ENCODE data around the gene NECTIN4.

The NECTIN4 gene

DNA sequence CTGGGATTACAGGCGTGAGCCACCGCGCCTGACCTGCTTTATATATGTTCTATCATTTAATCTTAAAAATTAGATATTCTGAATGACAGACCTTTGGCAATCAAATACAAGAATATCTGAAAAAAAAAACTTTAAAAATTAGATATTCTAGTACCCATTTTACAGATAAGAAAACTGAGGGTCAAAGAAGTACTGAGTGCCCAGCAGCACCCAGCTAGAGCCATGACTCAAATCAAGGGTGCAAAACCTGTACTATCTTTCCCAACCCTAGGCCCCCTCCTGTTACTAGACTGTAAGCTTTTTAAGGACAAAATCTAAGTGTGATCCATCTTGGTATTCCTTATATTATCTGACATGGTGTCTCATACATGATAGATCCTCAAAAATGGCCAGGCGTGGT, 27.9 kb downstream of the NECTIN4 start:
- Histone ChIP-seq H3K4me3 (ENCODE audit: insufficient read depth, low read length, poor library complexity, severe bottlenecking) (no peak overlapping the region), H3K27ac (ENCODE audit: low read depth, low read length) (no peak overlapping the region), H3K27me3 (ENCODE audit: low read length) (no peaks in the 10 kb centered on the region), H3K9me3 (ENCODE audit: insufficient read depth, low read length) (no peaks in the 10 kb centered on the region), H3K79me2 (ENCODE audit: insufficient read depth, low read length) (peaks cover 32% of the 10 kb centered on the region), H4K20me1 (ENCODE audit: low read depth, low read length) (no peaks in the 10 kb centered on the region), H3F3A (ENCODE audit: insufficient read depth) (no peaks in the 10 kb centered on the region), H3K4me2 (ENCODE audit: low read depth, low read length, poor library complexity, severe bottlenecking) (no peak overlapping the region), H3K9ac (ENCODE audit: low read length) (no peak overlapping the region), H3K36me3 (ENCODE audit: low read length) (no peaks in the 10 kb centered on the region), H3K9me2 (replicated peaks; ENCODE audit: insufficient read depth, low read length) (no peaks in the 10 kb centered on the region), H2AFZ (ENCODE audit: low read depth, low read length, severe bottlenecking) (no peak overlapping the region)
- TF ChIP-seq, protein P1, sequence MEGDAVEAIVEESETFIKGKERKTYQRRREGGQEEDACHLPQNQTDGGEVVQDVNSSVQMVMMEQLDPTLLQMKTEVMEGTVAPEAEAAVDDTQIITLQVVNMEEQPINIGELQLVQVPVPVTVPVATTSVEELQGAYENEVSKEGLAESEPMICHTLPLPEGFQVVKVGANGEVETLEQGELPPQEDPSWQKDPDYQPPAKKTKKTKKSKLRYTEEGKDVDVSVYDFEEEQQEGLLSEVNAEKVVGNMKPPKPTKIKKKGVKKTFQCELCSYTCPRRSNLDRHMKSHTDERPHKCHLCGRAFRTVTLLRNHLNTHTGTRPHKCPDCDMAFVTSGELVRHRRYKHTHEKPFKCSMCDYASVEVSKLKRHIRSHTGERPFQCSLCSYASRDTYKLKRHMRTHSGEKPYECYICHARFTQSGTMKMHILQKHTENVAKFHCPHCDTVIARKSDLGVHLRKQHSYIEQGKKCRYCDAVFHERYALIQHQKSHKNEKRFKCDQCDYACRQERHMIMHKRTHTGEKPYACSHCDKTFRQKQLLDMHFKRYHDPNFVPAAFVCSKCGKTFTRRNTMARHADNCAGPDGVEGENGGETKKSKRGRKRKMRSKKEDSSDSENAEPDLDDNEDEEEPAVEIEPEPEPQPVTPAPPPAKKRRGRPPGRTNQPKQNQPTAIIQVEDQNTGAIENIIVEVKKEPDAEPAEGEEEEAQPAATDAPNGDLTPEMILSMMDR (IDR thresholded peaks at IDR 0.05; ENCODE audit: insufficient read depth, low read length, poor library complexity, severe bottlenecking), result no peak

DNA sequence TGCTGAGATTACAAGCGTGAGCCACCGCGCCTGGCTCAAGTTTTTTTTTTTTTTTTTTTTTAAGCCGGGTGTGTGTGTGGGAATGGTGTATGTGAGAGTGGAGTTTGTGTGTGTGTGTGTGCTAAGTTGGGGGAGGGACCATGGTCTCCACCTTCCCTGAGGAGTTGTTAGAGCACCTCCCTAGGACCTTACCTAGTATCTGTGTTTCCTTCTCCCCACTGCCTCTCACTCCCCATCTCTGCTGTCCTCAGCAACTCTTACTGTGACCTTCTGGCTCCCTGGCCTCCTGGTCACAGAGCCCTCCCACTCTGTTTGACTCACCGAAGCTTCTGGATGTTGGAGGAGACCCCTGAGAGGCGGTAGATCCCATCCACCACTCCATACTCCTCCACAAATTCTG, 30.1 kb downstream of the NECTIN4 start:
- no peak overlapping the region for H3K4me2 ChIP-seq (ENCODE audit: low read depth, low read length, poor library complexity, severe bottlenecking)

GRCh38 chr1:161054805-161055204, 34.6 kb downstream of the NECTIN4 start:
- no peak overlapping the region for H3K9ac ChIP-seq (ENCODE audit: low read length)
- H3K36me3 ChIP-seq (ENCODE audit: low read length), result no peaks in the 10 kb centered on the region; the same call in 1 of the 2 replicates

More for the DNA sequence above, 30.1 kb downstream of the NECTIN4 start:
- Histone ChIP-seq H3K27me3 (ENCODE audit: low read length) (no peaks in the 10 kb centered on the region), H3K36me3 (ENCODE audit: low read length) (no peaks in the 10 kb centered on the region), H2AFZ (ENCODE audit: low read depth, low read length, severe bottlenecking) (no peak overlapping the region), H3F3A (ENCODE audit: insufficient read depth) (no peaks in the 10 kb centered on the region), H3K4me3 (ENCODE audit: insufficient read depth, low read length, poor library complexity, severe bottlenecking) (no peak overlapping the region), H3K79me2 (ENCODE audit: insufficient read depth, low read length) (peaks cover 16% of the 10 kb centered on the region), H3K9me2 (replicated peaks; ENCODE audit: insufficient read depth, low read length) (no peaks in the 10 kb centered on the region), H4K20me1 (ENCODE audit: low read depth, low read length) (no peaks in the 10 kb centered on the region), H3K9ac (ENCODE audit: low read length) (no peak overlapping the region), H3K27ac (ENCODE audit: low read depth, low read length) (no peak overlapping the region), H3K9me3 (ENCODE audit: insufficient read depth, low read length) (no peaks in the 10 kb centered on the region)
- TF ChIP-seq, protein P1 (IDR thresholded peaks at IDR 0.05; ENCODE audit: insufficient read depth, low read length, poor library complexity, severe bottlenecking), result no peak
- no peak for TF ChIP-seq EZH2phosphoT487 (conservative IDR thresholded peaks at IDR 0.05; ENCODE audit: low read length)

More at GRCh38 chr1:161054805-161055204, 34.6 kb downstream of the NECTIN4 start:
- no peaks in the 10 kb centered on the region for H3F3A ChIP-seq (ENCODE audit: insufficient read depth)
- H2AFZ ChIP-seq (ENCODE audit: low read depth, low read length, severe bottlenecking), result no peak overlapping the region
- H4K20me1 ChIP-seq (ENCODE audit: low read depth, low read length), result no peaks in the 10 kb centered on the region
- H3K4me2 ChIP-seq (ENCODE audit: low read depth, low read length, poor library complexity, severe bottlenecking), result no peak overlapping the region
- H3K4me3 ChIP-seq (ENCODE audit: insufficient read depth, low read length, poor library complexity, severe bottlenecking), result no peak overlapping the region
- no peaks in the 10 kb centered on the region for H3K27me3 ChIP-seq (ENCODE audit: low read length)
- no peaks in the 10 kb centered on the region for H3K79me2 ChIP-seq (ENCODE audit: insufficient read depth, low read length)
- TF ChIP-seq EZH2phosphoT487 (conservative IDR thresholded peaks at IDR 0.05; ENCODE audit: low read length), result no peak
- TF ChIP-seq, protein P1 (IDR thresholded peaks at IDR 0.05; ENCODE audit: insufficient read depth, low read length, poor library complexity, severe bottlenecking), result no peak
- H3K9me3 ChIP-seq (ENCODE audit: insufficient read depth, low read length), result no peaks in the 10 kb centered on the region
- H3K27ac ChIP-seq (ENCODE audit: low read depth, low read length), result no peak overlapping the region
- H3K9me2 ChIP-seq (replicated peaks; ENCODE audit: insufficient read depth, low read length), result no peaks in the 10 kb centered on the region
